Astrocyte (in vitro differentiated cells and primary cell): ENCODE data around the gene HDAC11. TPM values are rescaled to one million over a fixed set of nuclear protein-coding genes. Genes with fewer than 3 reads are reported as not detected.

Experiments
- DNase-seq: peaks from one replicate; pipeline ENCODE4 v3.0.0-alpha.2; 2010; ENCODE audit warnings: low read depth
- FAIRE-seq: peaks from 2 replicates; lab custom pipeline; 2011; peaks lifted over from hg19 to GRCh38; lab: Jason Lieb, UNC
- H2AFZ ChIP-seq: 2 replicates; pipeline ENCODE4 v1.6.0; 2012; ENCODE audit warnings: low read depth, low read length, inconsistent platforms
- H3K27ac ChIP-seq: 2 replicates; pipeline ENCODE4 v1.5.1; 2011; ENCODE audit warnings: low read depth, low read length, inconsistent platforms
- H3K27me3 ChIP-seq: 2 replicates; pipeline ENCODE4 v1.6.0; 2011; ENCODE audit warnings: low read length, inconsistent platforms; ENCODE audit not compliant: insufficient read depth
- H3K36me3 ChIP-seq: 2 replicates; pipeline ENCODE4 v1.5.1; 2011; ENCODE audit warnings: low read length, inconsistent platforms; ENCODE audit not compliant: insufficient read depth
- H3K4me1 ChIP-seq: 2 replicates; pipeline ENCODE4 v1.5.1; 2011; ENCODE audit warnings: low read length, inconsistent platforms; ENCODE audit not compliant: insufficient read depth
- H3K4me2 ChIP-seq: 2 replicates; pipeline ENCODE4 v1.6.0; 2012; ENCODE audit warnings: low read length, inconsistent platforms
- H3K4me3 ChIP-seq: 2 replicates; pipeline ENCODE4 v1.5.1; 2011; ENCODE audit warnings: low read depth, mild to moderate bottlenecking, low read length, inconsistent platforms; ENCODE audit not compliant: insufficient read depth
- H3K79me2 ChIP-seq: 2 replicates; pipeline ENCODE4 v1.6.0; 2012; ENCODE audit warnings: mild to moderate bottlenecking, low read length, inconsistent platforms; ENCODE audit not compliant: insufficient read depth
- H3K9ac ChIP-seq: 2 replicates; pipeline ENCODE4 v1.6.0; 2012; ENCODE audit warnings: mild to moderate bottlenecking, low read length, inconsistent platforms
- H3K9me3 ChIP-seq: 2 replicates; pipeline ENCODE4 v1.5.1; 2012; ENCODE audit warnings: low read depth, mild to moderate bottlenecking, low read length, inconsistent platforms; ENCODE audit not compliant: insufficient read depth
- H4K20me1 ChIP-seq: 2 replicates; pipeline ENCODE4 v1.6.0; 2012; ENCODE audit warnings: low read length, inconsistent platforms; ENCODE audit not compliant: insufficient read depth
- H3K27ac Mint-ChIP-seq: one replicate; pipeline ENCODE4 v1.8.0; 2021; ENCODE audit warnings: mild to moderate bottlenecking, mixed read lengths; ENCODE audit not compliant: unreplicated experiment
- H3K27me3 Mint-ChIP-seq: one replicate; pipeline ENCODE4 v1.8.0; 2021; ENCODE audit warnings: low read depth, mixed read lengths; ENCODE audit not compliant: unreplicated experiment
- H3K36me3 Mint-ChIP-seq: one replicate; pipeline ENCODE4 v1.8.0; 2021; ENCODE audit warnings: low read depth, mixed read lengths; ENCODE audit not compliant: unreplicated experiment
- H3K4me1 Mint-ChIP-seq: one replicate; pipeline ENCODE4 v1.8.0; 2021; ENCODE audit warnings: low read depth, mixed read lengths; ENCODE audit not compliant: unreplicated experiment
- H3K4me3 Mint-ChIP-seq: one replicate; pipeline ENCODE4 v1.8.0; 2021; ENCODE audit warnings: mild to moderate bottlenecking, moderate library complexity, mixed read lengths; ENCODE audit not compliant: unreplicated experiment
- H3K9me3 Mint-ChIP-seq: one replicate; pipeline ENCODE4 v1.8.0; 2021; ENCODE audit warnings: mild to moderate bottlenecking, mixed read lengths; ENCODE audit not compliant: unreplicated experiment
- CTCF ChIP-seq: IDR thresholded peaks from 2 replicates; pipeline ENCODE4 v1.5.1; 2011; ENCODE audit warnings: low read depth, mild to moderate bottlenecking, inconsistent platforms, low read length, moderate library complexity; ENCODE audit not compliant: insufficient read depth
- EZH2 ChIP-seq: IDR thresholded peaks from 2 replicates; pipeline ENCODE4 v1.6.1; 2012; ENCODE audit warnings: mild to moderate bottlenecking, low read length, inconsistent platforms; ENCODE audit not compliant: insufficient read depth
- total RNA-seq: library from RNA; stranded (reverse); gene quantifications from 2 replicates; pipeline ENCODE4 v1.2.1, GENCODE V29; 2021

Gene HDAC11
- total RNA-seq, 1 donor from 2014 or later, result 8.6 TPM

GRCh38 chr3:13522236-13522635 lies 42.1 kb downstream of the HDAC11 start:
- no peak overlapping the region for H3K27ac ChIP-seq
- H3K79me2 ChIP-seq, result no peaks in the 10 kb centered on the region
- DNase-seq, result no peak
- H4K20me1 ChIP-seq, result no peaks in the 10 kb centered on the region
- no peak overlapping the region for H3K9ac ChIP-seq
- Mint-ChIP-seq H3K27ac (no peak overlapping the region), H3K36me3 (peaks cover 2% of the 10 kb centered on the region), H3K4me1 (peaks cover 6% of the 10 kb centered on the region), H3K4me3 (no peak overlapping the region), H3K27me3 (peaks cover 8% of the 10 kb centered on the region), H3K9me3 (peaks cover 11% of the 10 kb centered on the region)
- no peaks in the 10 kb centered on the region for H3K9me3 ChIP-seq
- H3K4me2 ChIP-seq, result no peak overlapping the region
- no peak overlapping the region for H3K4me3 ChIP-seq
- H2AFZ ChIP-seq, result no peak overlapping the region
- FAIRE-seq, result no peak
- no peak for TF ChIP-seq EZH2
- no peak for TF ChIP-seq CTCF
- H3K27me3 ChIP-seq, result no peaks in the 10 kb centered on the region
- peaks cover 11% of the 10 kb centered on the region for H3K4me1 ChIP-seq
- H3K36me3 ChIP-seq, result no peaks in the 10 kb centered on the region

DNA sequence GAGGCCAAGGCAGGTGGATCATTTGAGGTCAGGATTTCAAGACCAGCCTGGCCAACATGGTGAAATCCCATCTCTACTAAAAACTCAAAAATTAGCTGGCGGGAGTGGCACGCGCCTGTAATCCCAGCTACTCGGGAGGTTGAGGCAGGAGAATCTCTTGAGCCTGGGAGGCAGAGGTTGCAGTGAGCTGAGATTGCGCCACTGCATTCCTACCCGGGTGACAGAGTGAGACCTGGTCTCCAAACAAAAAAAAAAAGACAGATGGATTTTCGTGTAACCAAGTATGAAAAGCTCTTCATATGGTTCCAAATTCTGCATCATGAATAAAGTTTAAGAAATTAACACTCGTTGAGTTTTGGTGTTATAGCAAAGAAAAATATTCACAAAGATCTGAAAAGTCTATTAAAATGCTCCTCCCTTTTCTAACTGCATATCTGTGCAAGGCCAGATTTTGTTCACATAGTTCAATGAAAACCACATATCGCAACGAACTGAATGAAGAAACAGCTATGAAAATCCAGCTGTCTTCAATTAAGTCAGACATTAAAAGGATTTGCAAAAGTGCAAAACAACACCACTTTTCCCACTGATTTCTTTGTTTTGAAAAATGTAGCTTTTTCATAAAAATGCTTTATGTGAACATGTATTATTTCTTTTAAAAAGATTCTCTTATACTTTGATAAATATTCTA lies 45.0 kb downstream of the HDAC11 start:
- no peak overlapping the region for H3K27ac ChIP-seq
- no peak overlapping the region for H3K27ac Mint-ChIP-seq
- H2AFZ ChIP-seq, result no peak overlapping the region
- TF ChIP-seq CTCF, result no peak
- TF ChIP-seq EZH2, result no peak
- FAIRE-seq (peak; percentile 50), DNase-seq (no peak)
- H3K27me3 Mint-ChIP-seq, result peaks cover 13% of the 10 kb centered on the region
- peaks cover 6% of the 10 kb centered on the region for H3K4me1 Mint-ChIP-seq
- no peaks in the 10 kb centered on the region for H3K9me3 ChIP-seq
- H3K4me2 ChIP-seq, result no peak overlapping the region
- no peak overlapping the region for H3K4me3 Mint-ChIP-seq
- H3K36me3 Mint-ChIP-seq, result peaks cover 2% of the 10 kb centered on the region
- H3K4me1 ChIP-seq, result peaks cover 11% of the 10 kb centered on the region
- no peaks in the 10 kb centered on the region for H4K20me1 ChIP-seq
- no peak overlapping the region for H3K4me3 ChIP-seq
- no peak overlapping the region for H3K9ac ChIP-seq
- peaks cover 5% of the 10 kb centered on the region for H3K27me3 ChIP-seq
- no peaks in the 10 kb centered on the region for H3K79me2 ChIP-seq
- H3K9me3 Mint-ChIP-seq, result peaks cover 11% of the 10 kb centered on the region
- H3K36me3 ChIP-seq, result no peaks in the 10 kb centered on the region
